Ramos (cell line): Measurements from ENCODE around the gene MRPL36.

Experiments
- in situ Hi-C: fragments of 300-500 bp; cut with MboI; formaldehyde crosslinking; loops from one replicate; pipeline ENCODE4 v1.14.3; 2022; ENCODE audit warnings: low sequenced_read_pairs; ENCODE audit not compliant: unreplicated experiment

The MRPL36 gene

DNA sequence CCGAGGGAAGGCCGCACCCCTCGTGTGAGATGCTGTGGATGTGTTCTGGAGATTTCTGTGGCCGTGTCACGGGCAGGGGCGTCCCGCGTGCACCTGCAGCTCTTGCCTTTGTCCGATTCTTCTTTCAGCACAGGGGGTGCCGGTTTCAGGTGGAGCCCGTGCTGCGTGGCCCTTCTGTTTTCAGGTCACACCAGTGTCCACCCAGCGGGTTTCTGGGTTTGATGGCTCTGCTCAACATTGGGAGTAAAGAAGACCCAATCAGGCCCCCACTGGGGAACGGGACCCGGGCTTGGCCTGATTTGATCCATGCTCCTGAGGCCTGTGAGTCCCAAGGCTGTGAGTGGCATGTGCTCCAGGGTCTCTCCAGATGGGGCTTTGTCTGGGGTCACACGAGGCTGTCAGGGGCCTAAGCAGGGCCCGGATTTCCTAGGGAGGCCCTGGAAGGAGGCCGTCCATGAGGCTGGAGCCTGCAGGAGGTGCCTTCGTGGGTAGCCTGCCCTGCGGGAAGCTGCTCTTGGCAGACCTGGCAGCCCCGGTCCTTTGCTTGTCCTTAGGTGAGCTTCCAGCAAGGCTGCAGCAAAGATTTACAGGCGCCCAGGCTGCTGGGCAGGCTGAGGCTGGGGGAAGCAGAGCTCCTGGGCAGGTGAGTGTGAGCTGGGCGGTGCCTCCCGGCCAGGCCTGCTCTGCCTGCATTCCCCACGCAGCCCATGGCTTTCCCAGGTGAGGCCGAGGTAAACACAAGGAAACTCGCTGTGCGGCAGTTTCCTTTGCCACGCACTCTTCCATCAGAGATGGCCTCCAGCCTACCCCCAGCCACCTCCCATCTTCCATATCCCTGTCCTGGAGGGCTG is 12.8 kb downstream of the MRPL36 start:
- in situ Hi-C loops: loop anchor here (25.0 kb wide), 1 partner anchor 475 kb away; no protein-coding TSS in a partner anchor

DNA sequence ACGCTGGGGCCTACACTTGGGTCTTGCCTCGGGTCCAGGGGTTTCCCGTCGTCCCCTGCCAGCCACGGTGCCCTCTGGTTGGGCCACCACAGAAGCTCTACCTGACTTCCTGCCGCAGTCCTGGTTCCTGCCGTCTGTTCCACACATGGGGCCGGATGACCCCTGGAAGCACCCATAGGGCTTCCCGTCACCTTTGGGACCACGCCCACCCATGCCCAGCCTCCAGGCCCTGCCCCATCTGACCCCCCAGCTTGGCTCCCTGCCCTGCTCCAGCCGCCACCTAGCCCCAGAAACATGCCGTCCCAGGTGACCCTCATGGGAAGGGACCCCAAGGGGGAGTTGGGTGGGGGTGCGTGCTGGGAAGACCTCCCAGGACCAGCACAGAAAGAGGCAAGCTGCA is 13.7 kb downstream of the MRPL36 start:
- in situ Hi-C loops: loop anchor here (25.0 kb wide), 1 partner anchor 474 kb away; no protein-coding TSS in a partner anchor

GRCh38 chr5:1785062-1785461 is 14.6 kb downstream of the MRPL36 start:
- in situ Hi-C loops: loop anchor here (25.0 kb wide), 1 partner anchor 473 kb away; no protein-coding TSS in a partner anchor

DNA sequence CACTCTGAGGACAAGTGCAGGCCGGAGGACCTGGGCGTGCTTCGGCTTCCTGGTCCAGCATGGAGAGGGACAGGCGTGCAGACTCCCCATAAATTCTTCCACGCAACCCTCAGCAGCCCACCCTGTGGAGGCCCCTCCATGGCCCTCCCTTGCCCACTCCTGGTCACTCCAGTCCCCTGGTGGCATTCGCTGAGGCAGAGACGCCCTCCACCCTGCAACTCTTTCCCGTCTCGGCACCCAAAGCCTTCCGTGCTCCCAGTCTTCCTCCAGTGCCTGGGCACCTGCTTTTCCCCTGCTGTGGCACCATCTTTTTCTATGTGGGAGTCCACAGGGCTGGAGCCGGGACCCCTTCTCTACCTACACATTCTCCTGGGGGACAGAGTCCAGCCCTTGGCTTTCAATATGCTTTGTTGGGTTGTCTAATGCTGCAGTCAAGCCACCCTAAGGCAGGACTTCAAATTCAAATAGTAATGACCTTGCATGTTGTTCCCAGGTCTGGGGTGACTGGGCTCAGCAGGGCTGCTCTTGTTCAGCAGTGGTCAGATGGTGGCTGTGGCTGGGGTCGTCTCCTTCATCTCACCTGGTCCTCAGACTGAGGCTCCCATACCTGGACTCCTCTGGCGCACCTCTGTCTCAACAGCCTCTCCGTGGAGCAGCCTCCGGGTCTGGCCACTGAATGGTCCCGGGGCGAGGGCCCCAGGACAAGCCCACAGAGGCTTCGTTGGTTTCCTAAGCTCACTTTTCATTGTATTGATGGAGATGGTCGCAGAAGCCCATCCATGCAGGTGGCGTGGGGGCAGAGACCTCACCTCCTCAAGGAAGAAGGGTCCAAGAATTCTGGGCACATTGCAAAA is 15.2 kb downstream of the MRPL36 start:
- in situ Hi-C loops: loop anchor here (25.0 kb wide), 1 partner anchor 472 kb away; no protein-coding TSS in a partner anchor

GRCh38 chr5:1783216-1783554 is 16.5 kb downstream of the MRPL36 start:
- in situ Hi-C loops: loop anchor here (25.0 kb wide), 1 partner anchor 471 kb away; no protein-coding TSS in a partner anchor

DNA sequence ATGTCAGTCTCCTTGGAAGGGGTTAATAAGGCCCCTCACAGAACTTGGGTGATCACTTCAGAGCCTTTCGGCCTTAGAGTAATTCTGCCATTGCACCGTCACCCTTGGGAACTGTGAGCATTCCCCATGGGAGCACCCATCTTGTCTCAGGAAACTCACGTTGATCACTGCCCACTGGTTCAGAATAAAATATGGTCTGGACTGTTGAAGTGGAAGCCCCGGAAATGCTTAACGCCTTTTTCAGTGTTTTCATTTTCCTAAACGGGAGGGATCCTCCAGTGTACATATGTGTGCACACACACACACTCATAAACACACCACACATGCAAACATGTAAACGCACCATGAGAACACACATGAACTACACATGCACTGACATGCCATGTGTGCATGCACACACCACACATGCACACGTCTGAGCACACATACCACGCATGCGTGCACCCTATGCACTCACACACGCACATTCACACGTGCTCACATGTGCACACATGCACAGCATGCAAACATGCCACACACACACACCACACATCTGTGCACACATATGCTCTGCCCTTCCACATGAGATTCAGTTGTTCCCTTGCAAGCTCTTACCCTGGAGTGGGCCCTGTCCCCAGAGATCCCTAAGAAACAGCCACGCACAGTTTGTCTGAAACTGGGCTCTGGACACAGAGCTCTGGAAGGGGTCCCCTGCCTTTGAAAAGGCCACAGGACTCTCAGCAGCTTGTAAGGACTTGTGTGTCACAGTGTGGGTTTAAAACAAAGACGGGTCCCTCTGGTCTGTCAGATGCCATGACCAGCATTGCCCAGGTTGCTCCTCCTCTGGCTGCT is 17.0 kb downstream of the MRPL36 start:
- in situ Hi-C loops: loop anchor here (25.0 kb wide), 1 partner anchor 470 kb away; no protein-coding TSS in a partner anchor

GRCh38 chr5:1781726-1782384 is 17.8 kb downstream of the MRPL36 start:
- in situ Hi-C loops: loop anchor here (25.0 kb wide), 1 partner anchor 470 kb away; no protein-coding TSS in a partner anchor

DNA sequence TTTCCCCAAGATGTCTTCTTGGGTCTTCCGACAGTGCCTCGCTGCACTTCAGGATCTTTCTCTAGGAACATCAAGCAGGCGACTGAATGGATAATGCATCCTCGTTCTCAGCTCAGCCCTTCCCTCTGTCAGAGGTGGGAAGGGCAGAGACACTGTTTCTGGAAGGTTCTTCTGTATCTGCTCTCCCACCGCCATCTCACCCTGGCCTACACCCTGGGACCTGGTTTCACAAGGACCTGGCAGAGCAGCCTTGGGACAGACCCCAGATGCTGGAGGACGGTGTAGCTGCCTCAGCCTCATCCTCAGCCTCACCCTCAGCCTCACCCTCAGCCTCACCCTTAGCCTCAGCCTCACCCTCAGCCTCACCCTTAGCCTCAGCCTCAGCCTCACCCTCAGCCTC is 18.5 kb downstream of the MRPL36 start:
- in situ Hi-C loops: loop anchor here (25.0 kb wide), 1 partner anchor 469 kb away; no protein-coding TSS in a partner anchor

DNA sequence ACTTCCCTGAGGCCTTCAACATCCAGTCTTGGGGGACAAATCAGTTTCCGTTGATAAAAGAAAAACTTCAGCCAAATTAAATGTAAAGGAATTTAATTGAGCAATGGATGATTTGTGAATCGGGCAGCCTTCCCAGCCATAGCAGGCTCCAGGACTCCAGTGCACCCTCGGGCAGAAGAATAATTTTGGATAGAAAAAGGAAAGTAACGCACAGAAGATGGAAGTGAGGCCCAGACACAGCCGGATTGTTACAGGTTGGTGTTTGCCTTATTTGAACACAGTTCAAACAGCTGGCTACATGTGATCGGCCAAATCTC is 19.1 kb downstream of the MRPL36 start:
- in situ Hi-C loops: loop anchor here (25.0 kb wide), 1 partner anchor 468 kb away; no protein-coding TSS in a partner anchor

GRCh38 chr5:1779782-1780613 is 19.6 kb downstream of the MRPL36 start:
- in situ Hi-C loops: loop anchor here (25.0 kb wide), 1 partner anchor 468 kb away; no protein-coding TSS in a partner anchor

DNA sequence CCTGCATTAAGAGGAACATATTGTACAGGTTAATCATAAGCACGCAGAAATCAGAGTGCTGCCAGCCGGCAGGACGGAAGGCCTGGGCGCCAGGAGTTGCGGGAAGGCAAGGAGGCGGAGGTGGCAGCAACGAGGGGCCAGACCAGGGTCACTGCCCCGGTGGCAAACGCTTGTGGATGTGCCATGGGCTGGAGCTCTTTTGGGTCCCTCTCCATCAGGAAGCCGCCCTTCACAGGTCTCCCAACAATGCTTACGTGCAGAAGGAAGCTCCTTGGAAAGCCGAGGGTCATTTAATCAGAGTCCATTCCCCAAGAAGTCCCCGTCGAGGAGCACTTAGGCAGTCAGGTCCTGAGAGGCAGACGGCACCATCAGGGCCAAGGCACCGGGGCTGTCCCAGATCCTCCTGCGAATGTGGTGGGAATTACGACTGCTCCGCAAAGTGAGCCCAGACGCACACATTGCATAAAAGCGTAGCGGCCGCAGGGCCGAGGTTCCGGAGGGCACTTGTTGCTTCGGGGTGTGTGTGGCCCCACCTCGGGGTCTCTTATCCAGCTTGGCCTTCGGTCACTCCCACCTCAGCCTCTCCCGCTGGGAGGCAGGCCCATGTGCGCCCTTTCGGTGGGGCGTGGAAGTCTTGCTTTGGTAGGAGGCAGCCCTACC is 20.5 kb downstream of the MRPL36 start:
- in situ Hi-C loops: loop anchor here (25.0 kb wide), 1 partner anchor 467 kb away; no protein-coding TSS in a partner anchor

- in situ Hi-C loops: loop anchor here (25.0 kb wide), 1 partner anchor 466 kb away; no protein-coding TSS in a partner anchor
These were observed 21.3 kb downstream of the MRPL36 start for GRCh38 chr5:1778138-1779020.

GRCh38 chr5:1777281-1778137 is 22.1 kb downstream of the MRPL36 start:
- in situ Hi-C loops: loop anchor here (25.0 kb wide), 1 partner anchor 465 kb away; no protein-coding TSS in a partner anchor

- in situ Hi-C loops: loop anchor here (25.0 kb wide), 1 partner anchor 465 kb away; no protein-coding TSS in a partner anchor
These were observed 22.8 kb downstream of the MRPL36 start for GRCh38 chr5:1776831-1777230.

DNA sequence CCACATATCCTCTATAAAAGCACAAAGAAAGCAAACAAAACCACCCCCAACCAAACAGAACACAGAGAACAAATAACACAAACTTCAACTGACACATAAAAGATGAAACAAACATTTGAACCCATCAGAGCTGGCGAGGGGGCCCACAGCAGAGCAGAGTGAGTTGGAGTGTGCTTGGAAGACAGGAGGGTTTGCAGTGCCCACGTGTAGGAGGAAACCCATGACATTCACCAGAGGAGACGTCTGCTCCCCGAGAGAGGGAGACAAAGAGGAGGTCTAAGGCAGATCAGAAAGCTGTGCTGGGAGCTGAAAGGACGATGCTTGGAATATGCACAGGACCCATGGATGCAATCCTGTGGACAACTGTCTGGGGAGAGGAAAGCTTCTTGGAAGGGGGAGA is 27.0 kb downstream of the MRPL36 start:
- in situ Hi-C loops: no loop called here
